ENCODE measurements around the gene MIOX. TPM values are rescaled to one million over a fixed set of nuclear protein-coding genes. Genes with fewer than 3 reads are reported as not detected.

MIOX gene
- total and polyA plus RNA-seq, 2 of the 13 experiments (the other 11 are each of a cell fraction or from before 2014, with no cell fraction given): 1.5 to 2.9 TPM

DNA sequence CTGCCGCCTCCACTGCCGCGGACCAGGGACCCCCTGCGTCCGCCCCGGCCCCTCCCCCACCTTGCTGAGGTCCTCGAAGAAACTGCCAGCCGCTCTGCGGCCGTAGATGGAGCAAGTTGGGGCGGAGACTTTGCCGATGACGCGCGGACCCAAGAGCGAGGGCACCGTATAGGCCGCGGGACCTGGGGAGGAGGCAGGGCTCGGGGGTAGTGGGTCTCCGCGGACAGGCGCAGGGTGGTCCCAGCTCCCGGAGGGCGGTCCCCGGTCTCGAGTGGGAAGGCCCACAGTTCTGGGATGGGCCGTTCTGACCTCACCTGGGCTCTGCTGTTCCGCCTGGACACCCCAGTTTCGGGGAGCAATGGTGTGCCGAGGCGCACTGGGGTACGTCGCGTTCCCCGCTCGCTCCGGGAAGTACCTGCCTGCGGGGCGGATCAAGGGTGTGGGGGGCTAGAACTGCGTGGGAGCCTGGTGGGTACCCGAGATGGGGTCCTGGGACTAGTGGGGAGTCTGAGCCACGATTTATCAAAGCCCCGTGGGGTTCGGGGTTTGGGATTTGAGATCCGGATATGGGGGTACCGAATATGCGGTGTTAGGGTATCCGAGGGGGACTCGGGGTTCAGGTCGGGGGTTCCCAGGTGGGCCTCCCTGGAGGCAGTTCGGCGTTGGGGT, 44.4 kb downstream of the MIOX start (continued):
- TF ChIP-seq RARA (CRISPR knock-in tag; IDR thresholded peaks at IDR 0.05) (no peak), ZNF691 (CRISPR knock-in tag; IDR thresholded peaks at IDR 0.05; ENCODE audit: borderline replicate concordance, low read depth) (no peak), ZNF432 (CRISPR knock-in tag; IDR thresholded peaks at IDR 0.05; ENCODE audit: borderline replicate concordance) (no peak), ZNF670 (CRISPR knock-in tag; IDR thresholded peaks at IDR 0.05; ENCODE audit: borderline replicate concordance) (0 out of 2 replicates have a peak, but pooled peaks have one; percentile 32), GLMP (CRISPR knock-in tag; IDR thresholded peaks at IDR 0.05; ENCODE audit: borderline replicate concordance) (no peak), ZNF235 (CRISPR knock-in tag; IDR thresholded peaks at IDR 0.05; ENCODE audit: borderline replicate concordance) (no peak), ZSCAN22 (CRISPR knock-in tag; IDR thresholded peaks at IDR 0.05) (no peak), HIC2 (CRISPR knock-in tag; IDR thresholded peaks at IDR 0.05; ENCODE audit: low read depth) (no peak), ZFX (CRISPR knock-in tag; IDR thresholded peaks at IDR 0.05; ENCODE audit: low read depth) (peak; percentile 46; the same call in 1 of the 2 replicates), ZBTB42 (CRISPR knock-in tag; IDR thresholded peaks at IDR 0.05) (no peak), IRF2 (CRISPR knock-in tag; IDR thresholded peaks at IDR 0.05) (0 out of 2 replicates have a peak, but pooled peaks have one; percentile 10), PCBP1 (IDR thresholded peaks at IDR 0.05; ENCODE audit: borderline replicate concordance, low read depth, low read length) (peak; percentile 25; the same call in 1 of the 2 replicates), MEF2D (CRISPR knock-in tag; IDR thresholded peaks at IDR 0.05) (peak; percentile 4), SIN3A (IDR thresholded peaks at IDR 0.05; ENCODE audit: borderline replicate concordance, low read depth, low read length) (0 out of 2 replicates have a peak, but pooled peaks have one; percentile 12), ZNF382 (CRISPR knock-in tag; IDR thresholded peaks at IDR 0.05; ENCODE audit: borderline replicate concordance) (no peak), ZSCAN31 (CRISPR knock-in tag; IDR thresholded peaks at IDR 0.05; ENCODE audit: low read depth) (no peak; the same call in 1 of the 2 replicates), ZNF234 (CRISPR knock-in tag; conservative IDR thresholded peaks at IDR 0.05) (no peak; the same call in 1 of the 2 replicates)
- TF ChIP-seq, protein P1, sequence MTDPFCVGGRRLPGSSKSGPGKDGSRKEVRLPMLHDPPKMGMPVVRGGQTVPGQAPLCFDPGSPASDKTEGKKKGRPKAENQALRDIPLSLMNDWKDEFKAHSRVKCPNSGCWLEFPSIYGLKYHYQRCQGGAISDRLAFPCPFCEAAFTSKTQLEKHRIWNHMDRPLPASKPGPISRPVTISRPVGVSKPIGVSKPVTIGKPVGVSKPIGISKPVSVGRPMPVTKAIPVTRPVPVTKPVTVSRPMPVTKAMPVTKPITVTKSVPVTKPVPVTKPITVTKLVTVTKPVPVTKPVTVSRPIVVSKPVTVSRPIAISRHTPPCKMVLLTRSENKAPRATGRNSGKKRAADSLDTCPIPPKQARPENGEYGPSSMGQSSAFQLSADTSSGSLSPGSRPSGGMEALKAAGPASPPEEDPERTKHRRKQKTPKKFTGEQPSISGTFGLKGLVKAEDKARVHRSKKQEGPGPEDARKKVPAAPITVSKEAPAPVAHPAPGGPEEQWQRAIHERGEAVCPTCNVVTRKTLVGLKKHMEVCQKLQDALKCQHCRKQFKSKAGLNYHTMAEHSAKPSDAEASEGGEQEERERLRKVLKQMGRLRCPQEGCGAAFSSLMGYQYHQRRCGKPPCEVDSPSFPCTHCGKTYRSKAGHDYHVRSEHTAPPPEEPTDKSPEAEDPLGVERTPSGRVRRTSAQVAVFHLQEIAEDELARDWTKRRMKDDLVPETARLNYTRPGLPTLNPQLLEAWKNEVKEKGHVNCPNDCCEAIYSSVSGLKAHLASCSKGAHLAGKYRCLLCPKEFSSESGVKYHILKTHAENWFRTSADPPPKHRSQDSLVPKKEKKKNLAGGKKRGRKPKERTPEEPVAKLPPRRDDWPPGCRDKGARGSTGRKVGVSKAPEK (CRISPR knock-in tag; IDR thresholded peaks at IDR 0.05; ENCODE audit: borderline replicate concordance): no peak
- TF ChIP-seq, protein P2, sequence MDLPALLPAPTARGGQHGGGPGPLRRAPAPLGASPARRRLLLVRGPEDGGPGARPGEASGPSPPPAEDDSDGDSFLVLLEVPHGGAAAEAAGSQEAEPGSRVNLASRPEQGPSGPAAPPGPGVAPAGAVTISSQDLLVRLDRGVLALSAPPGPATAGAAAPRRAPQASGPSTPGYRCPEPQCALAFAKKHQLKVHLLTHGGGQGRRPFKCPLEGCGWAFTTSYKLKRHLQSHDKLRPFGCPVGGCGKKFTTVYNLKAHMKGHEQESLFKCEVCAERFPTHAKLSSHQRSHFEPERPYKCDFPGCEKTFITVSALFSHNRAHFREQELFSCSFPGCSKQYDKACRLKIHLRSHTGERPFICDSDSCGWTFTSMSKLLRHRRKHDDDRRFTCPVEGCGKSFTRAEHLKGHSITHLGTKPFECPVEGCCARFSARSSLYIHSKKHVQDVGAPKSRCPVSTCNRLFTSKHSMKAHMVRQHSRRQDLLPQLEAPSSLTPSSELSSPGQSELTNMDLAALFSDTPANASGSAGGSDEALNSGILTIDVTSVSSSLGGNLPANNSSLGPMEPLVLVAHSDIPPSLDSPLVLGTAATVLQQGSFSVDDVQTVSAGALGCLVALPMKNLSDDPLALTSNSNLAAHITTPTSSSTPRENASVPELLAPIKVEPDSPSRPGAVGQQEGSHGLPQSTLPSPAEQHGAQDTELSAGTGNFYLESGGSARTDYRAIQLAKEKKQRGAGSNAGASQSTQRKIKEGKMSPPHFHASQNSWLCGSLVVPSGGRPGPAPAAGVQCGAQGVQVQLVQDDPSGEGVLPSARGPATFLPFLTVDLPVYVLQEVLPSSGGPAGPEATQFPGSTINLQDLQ (CRISPR knock-in tag; IDR thresholded peaks at IDR 0.05): no peak
